VCaP (cell line): Measurements from ENCODE around the gene BRPF1.

Source experiments
- H3K27ac ChIP-seq: fragments of 450-650 bp; 2 replicates; pipeline ENCODE4 v1.5.1; 2017
- TF ChIP-seq, protein P1 (sequence below): fragments of 450-650 bp; conservative IDR thresholded peaks from 2 replicates; pipeline ENCODE4 v1.5.1; 2017; ENCODE audit warnings: mild to moderate bottlenecking, moderate library complexity

Gene BRPF1

DNA sequence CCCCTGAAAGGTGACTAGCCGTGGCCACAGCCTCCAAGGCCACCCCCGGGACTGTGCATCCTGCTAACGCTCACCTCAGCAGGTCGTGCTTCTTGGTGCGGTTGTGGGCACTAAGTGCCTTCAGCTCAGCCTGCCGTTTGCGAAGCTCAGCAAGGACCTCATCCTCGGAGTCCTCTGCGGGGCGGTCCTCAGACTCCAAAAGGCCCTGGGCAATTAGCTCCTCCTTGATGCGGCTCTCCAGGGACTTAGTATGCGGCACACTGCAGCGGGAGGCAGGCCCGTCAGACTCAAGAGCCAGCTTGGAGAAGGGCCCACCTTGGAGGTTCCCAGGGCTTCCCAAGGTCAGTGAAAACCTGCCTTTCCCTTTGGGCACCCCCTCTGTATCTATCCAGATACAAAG lies 52.4 kb downstream of the BRPF1 start:
- TF ChIP-seq, protein P1, sequence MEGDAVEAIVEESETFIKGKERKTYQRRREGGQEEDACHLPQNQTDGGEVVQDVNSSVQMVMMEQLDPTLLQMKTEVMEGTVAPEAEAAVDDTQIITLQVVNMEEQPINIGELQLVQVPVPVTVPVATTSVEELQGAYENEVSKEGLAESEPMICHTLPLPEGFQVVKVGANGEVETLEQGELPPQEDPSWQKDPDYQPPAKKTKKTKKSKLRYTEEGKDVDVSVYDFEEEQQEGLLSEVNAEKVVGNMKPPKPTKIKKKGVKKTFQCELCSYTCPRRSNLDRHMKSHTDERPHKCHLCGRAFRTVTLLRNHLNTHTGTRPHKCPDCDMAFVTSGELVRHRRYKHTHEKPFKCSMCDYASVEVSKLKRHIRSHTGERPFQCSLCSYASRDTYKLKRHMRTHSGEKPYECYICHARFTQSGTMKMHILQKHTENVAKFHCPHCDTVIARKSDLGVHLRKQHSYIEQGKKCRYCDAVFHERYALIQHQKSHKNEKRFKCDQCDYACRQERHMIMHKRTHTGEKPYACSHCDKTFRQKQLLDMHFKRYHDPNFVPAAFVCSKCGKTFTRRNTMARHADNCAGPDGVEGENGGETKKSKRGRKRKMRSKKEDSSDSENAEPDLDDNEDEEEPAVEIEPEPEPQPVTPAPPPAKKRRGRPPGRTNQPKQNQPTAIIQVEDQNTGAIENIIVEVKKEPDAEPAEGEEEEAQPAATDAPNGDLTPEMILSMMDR: no peak
- peak overlapping the region; percentile 34; the same call in 1 of the 2 replicates for H3K27ac ChIP-seq

DNA sequence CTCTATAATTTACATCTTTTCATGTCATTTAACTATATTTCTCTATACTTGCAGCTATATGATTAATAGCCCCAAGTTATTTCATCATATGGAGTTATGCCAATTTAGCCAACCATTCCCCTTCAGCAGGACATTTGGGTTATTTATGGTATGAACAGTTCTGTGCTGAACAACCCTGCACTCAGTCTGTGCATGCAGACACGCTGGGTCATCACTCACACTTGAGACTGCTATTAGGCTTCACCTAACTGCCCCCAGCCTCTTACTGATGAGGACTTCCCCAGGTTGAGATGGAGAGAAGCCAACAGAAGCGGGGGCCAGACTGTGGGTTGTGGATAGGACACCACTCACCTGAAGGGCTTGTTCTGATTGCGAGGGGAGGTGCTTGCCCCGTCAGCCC lies 53.4 kb downstream of the BRPF1 start:
- H3K27ac ChIP-seq: peak overlapping the region; percentile 52
- TF ChIP-seq, protein P1: no peak

DNA sequence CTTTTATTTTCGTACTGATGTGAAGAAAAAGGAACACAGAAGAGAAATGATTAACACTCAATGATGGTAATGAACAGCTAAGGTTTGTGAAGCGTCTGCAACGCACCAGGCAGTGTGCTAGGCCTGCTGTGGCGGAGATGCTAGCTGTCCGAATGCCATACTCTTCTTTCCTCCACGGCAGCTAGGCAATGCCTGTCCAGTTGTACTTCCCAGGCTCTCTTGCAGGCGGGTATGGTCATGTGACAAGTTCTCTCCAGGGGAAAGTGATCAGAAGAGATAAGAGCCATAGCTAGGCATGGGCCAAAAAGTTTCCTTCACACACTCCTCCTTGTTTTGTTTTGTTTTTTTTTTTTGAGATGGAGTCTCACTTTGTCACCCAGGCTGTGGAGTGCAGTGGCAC lies 54.1 kb downstream of the BRPF1 start:
- peak overlapping the region; percentile 52 for H3K27ac ChIP-seq
- TF ChIP-seq, protein P1: no peak

DNA sequence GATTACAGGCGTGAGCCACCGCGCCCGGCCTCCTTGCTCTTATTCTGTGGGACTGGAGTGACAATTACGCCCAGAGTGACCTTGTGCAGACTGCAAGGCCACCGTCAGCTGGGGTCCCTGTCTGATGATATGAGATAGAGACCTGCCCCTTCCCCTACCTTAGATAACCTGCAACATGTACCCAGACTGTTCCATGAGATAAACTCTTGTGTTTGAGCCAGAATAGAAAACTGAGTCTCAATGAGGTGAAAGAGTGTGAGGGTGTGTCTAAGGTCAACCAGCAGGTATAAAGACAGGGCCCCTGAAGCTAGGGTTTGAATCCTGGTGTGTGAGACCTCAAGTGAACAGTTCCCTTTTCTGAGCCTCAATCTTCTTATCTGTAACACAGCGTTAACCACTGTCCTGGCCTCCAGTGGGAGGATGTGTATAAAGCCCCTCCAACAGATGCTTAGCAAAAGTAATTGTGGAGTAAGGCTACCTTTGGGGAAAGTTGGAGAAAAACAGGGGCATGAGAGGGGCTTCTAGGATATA lies 54.7 kb downstream of the BRPF1 start:
- peak overlapping the region; percentile 52 for H3K27ac ChIP-seq
- TF ChIP-seq, protein P1: no peak

DNA sequence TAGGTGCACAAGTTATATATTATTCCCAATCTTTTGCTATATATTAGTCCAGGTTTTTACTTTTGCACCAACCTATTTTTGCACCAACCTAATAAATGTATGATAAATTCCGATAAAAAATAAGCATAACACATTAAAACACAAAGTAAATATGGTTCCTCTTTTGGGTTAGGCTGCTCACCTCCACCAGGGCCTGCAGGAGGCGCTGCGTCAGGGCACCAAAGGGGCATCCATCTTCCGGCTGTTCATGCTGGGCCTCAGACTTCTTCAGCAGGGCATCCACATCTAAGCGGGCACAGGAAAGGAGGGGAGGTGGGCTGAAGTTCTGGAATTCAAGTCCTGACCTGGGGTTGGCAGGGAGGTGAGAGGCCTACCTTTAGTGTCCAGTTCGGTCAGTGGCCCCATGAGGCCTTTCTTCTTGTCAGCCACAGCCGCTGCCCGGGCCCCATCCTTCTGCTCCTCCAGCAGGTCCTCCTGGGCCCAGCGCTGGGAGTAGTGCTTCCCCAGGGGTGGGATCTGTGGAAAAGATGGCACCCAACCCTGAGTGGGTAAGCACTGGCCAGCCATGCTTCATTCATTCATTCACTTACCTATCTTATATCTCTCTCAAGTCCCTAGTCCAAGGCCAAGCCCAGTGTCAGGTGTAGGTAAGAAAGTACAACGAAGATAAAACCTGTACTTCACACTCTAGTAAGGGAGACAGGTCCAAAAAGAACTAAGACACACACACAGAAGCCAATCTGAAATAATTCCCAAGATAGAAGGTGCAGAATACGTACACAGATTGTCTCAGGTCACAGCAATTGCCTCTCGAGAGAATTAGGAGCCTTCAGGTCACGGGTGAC lies 55.5 kb downstream of the BRPF1 start:
- H3K27ac ChIP-seq: peak overlapping the region; percentile 52; the same call in 1 of the 2 replicates
- TF ChIP-seq, protein P1: peak; percentile 56

DNA sequence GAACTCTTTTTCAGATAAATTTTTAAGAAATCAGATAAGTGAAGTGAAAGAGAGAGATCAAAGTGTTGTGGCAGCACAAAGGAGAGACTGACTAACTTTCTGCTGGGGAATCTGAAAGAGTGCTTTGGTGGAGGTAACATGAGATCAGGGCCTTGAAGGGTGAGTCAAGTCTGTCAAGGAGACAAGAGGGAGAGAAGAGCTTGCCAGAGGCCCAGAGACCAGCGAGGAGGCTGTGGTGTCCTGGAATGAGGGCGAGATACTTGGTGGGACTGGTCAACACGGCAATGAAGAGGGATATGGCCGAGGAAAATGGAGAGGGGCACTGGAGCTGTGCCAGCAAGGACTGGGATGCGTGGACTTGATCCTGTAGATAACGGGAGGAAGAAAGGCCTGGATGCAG lies 56.2 kb downstream of the BRPF1 start:
- TF ChIP-seq, protein P1: no peak
- 0 out of 2 replicates have a peak overlapping the region, but pooled peaks have one; percentile 1 for H3K27ac ChIP-seq

DNA sequence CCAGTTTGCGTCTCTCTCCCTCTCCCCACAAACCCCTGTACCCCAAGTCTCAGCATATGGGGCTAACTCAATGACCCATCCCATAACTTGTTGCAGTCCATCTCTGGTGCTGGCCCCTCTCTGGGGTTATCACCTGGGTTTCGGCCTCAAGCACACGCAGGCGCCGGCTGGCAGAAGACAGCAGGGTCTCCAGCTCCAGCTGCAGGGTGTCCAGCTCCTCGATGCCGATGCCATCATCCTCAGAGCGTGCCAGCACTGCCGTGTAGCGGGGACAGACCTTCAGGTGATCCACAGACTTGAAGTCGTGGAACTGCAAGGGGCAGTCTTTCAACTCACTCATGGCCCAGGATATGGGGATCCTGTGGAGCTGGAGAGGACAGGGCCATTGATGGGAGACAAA lies 59.6 kb downstream of the BRPF1 start:
- TF ChIP-seq, protein P1: no peak
- no peak overlapping the region for H3K27ac ChIP-seq
